Psoas muscle (tissue), 8 donors: ENCODE measurements around the gene NKX2-1. TPM values are rescaled to one million over a fixed set of nuclear protein-coding genes. Genes with fewer than 3 reads are reported as not detected.

Experiments used
- ATAC-seq, 4 donors: fragments of 200-7000 bp; cut with Tn5 transposase; one replicate each; pipeline ENCODE4 v1.9.1; 2020; ENCODE audit warnings: moderate library complexity in 3 of 4, mild to moderate bottlenecking in 2 of 4
- DNase-seq, 2 donors: peaks; one replicate each; pipeline ENCODE4 v3.0.0-alpha.2; 2020
- H3K27ac ChIP-seq: fragments of 200-600 bp; one replicate; pipeline ENCODE4 v1.8.0; 2022
- H3K27me3 ChIP-seq, 3 donors: fragments of 200-600 bp in 1 of 3; one replicate each; pipeline versions ENCODE4 v1.6.1 to v1.8.0; 2013 to 2022; ENCODE audit warnings: low read length in 2 of 3, mild to moderate bottlenecking in 2 of 3, moderate library complexity in 1 of 3; ENCODE audit not compliant: insufficient read depth in 3 of 3
- H3K36me3 ChIP-seq, 2 donors: fragments of 200-600 bp in 1 of 2; one replicate each; pipeline versions ENCODE4 v1.6.1 to v1.8.0; 2013 to 2022; ENCODE audit warnings: low read depth in 1 of 2, mild to moderate bottlenecking in 1 of 2, moderate library complexity in 1 of 2; ENCODE audit not compliant: insufficient read depth in 1 of 2
- H3K4me1 ChIP-seq: fragments of 200-600 bp; one replicate; pipeline ENCODE4 v1.8.0; 2022
- H3K4me3 ChIP-seq: fragments of 200-600 bp; one replicate; pipeline ENCODE4 v1.8.0; 2022; ENCODE audit warnings: mild to moderate bottlenecking
- H3K9me3 ChIP-seq: fragments of 200-600 bp; one replicate; pipeline ENCODE4 v1.8.0; 2022
- CTCF ChIP-seq: fragments of 200-600 bp; IDR thresholded peaks from one replicate; pipeline ENCODE4 v1.8.0; 2022; ENCODE audit warnings: antibody characterized with exemption
- WGBS, 3 donors: extraction: QIAGEN DNeasy Blood & Tissue Kit; methylation state at CpG; one replicate each; pipeline versions ENCODE4 v1.1.6 to v1.1.7; 2013; 5-methylcytosine and 5-hydroxymethylcytosine counted together
- intact Hi-C, 2 donors: fragments of 100-400 bp; cut with DNase I; formaldehyde crosslinking; loops; one replicate each; pipeline versions ENCODE4 v1.11.0 to v1.14.2; 2022
- polyA plus RNA-seq, 3 donors: library from polyadenylated mRNA; stranded (reverse); fragments of 200-250 nt; gene quantifications; one replicate each; pipeline ENCODE4 v1.2.3, GENCODE V29; 2013
- total RNA-seq, 4 donors: library from RNA; stranded (reverse); fragmentation: NEBNext Ultra II Directional in 2 of 4; extraction: Animal tissue kit (Norgen Biotek cat#: 25700) in 2 of 4; gene quantifications; one replicate each; pipeline versions ENCODE4 v1.2.1 to v1.2.4, GENCODE V29; 2021 to 2023
- donor health status: healthy with polysubstance abuse.
- donor health status: DM: no; HTN: no; CAD: no; lungs with moderate emphysema.
- donor health status: Bipolar disorder and iron deficiency.
- donor health status: healthy.
- donor health status: DM: yes; HTN: yes; CAD: no.
- donor health status: DM: no; HTN: no; CAD: no.
- donor health status: DM: no; HTN: no; CAD: no.
- donor health status: DM: yes; HTN: yes; CAD: no.

Gene NKX2-1
- total and polyA plus RNA-seq, 7 donors, result not detected

DNA sequence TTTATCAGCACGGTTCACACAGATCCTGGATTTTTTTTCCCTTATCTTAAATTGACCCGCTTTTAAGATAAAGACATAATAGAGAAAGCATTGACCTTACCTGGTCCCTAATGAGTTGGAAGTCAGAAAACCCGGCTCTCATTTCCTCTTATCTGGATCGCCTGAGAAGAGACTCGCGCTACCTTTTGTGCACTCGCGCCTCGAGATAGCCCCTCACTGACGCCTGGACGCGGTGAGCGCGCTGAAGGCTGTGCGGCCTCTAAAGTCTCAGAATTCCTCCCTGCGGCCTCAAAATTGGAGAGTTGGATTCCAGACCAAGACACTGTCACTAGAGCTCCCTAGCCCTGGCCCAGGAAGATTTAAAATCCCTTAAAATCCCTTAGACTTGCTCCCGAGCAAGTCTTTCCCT, 7.0 kb downstream of the NKX2-1 start:
- TF ChIP-seq CTCF, result no peak
- no peaks in the 10 kb centered on the region for H3K36me3 ChIP-seq
- peaks cover 0 to 100% (median 57%) of the 10 kb centered on the region in 3 donors for H3K27me3 ChIP-seq
- intact Hi-C loops, result no loop called here
- H3K4me3 ChIP-seq, result no peak overlapping the region
- peaks cover 4% of the 10 kb centered on the region for H3K4me1 ChIP-seq
- H3K9me3 ChIP-seq, result no peaks in the 10 kb centered on the region
- ATAC-seq (no peak), DNase-seq (no peak)
- whole genome bisulfite sequencing, 3 donors, result 2 to 5% (median 4%) methylated on average over 17 of the region's 17 CpGs
- H3K27ac ChIP-seq, result no peak overlapping the region

GRCh38 chr14:36512585-36513003, 7.4 kb downstream of the NKX2-1 start:
- peaks cover 1% of the 10 kb centered on the region for H3K4me1 ChIP-seq
- intact Hi-C loops, result no loop called here
- H3K27me3 ChIP-seq, result peaks cover 0 to 100% (median 53%) of the 10 kb centered on the region in 3 donors
- no peak overlapping the region for H3K27ac ChIP-seq
- DNase-seq, result no peak
- WGBS, 3 donors, result 1 to 2% (median 1%) methylated on average over 9 of the region's 9 CpGs
- H3K9me3 ChIP-seq, result no peaks in the 10 kb centered on the region
- no peaks in the 10 kb centered on the region for H3K36me3 ChIP-seq
- no peak overlapping the region for H3K4me3 ChIP-seq
- no peak for ATAC-seq
- no peak for TF ChIP-seq CTCF

GRCh38 chr14:36511981-36512584, 7.9 kb downstream of the NKX2-1 start:
- Histone ChIP-seq H3K4me3 (no peak overlapping the region), H3K9me3 (no peaks in the 10 kb centered on the region), H3K4me1 (no peaks in the 10 kb centered on the region), H3K36me3 (no peaks in the 10 kb centered on the region), H3K27ac (no peak overlapping the region), H3K27me3 (peaks cover 0 to 100% (median 51%) of the 10 kb centered on the region in 3 donors)
- DNase-seq (no peak), ATAC-seq (no peak)
- intact Hi-C loops, result no loop called here
- WGBS, 3 donors, result 7 to 11% (median 10%) methylated on average over 7 of the region's 7 CpGs
- no peak for TF ChIP-seq CTCF

DNA sequence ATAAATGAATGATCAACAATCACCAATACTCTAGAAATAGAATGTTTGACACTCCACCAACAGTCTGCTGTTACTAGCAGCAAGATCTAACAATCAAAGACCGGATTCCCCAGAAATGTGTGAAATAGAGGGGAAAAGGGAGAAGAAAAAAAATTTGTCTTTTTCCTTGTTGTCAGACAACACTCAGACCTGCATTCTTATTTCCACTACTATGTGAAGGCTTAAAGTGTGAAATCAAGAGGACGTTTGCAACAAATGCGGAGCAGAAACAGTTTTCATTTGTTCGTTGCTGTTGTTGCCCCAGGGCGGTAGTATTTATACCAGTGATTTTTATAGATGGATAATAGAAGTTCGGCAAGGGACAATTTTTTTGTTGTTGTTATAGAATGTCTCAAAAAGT, 9.2 kb downstream of the NKX2-1 start:
- DNase-seq (no peak), ATAC-seq (no peak)
- intact Hi-C loops, result no loop called here
- no peak for TF ChIP-seq CTCF
- Histone ChIP-seq H3K4me3 (no peak overlapping the region), H3K9me3 (no peaks in the 10 kb centered on the region), H3K27ac (no peak overlapping the region), H3K4me1 (no peaks in the 10 kb centered on the region), H3K36me3 (no peaks in the 10 kb centered on the region), H3K27me3 (peaks cover 0 to 100% (median 51%) of the 10 kb centered on the region in 3 donors)
- WGBS, 3 donors, result 11 to 16% (median 14%) methylated on average over 6 of the region's 6 CpGs
